ENCODE measurements around the gene TKTL1. TPM values are rescaled to one million over a fixed set of nuclear protein-coding genes. Genes with fewer than 3 reads are reported as not detected.

The TKTL1 gene
- total and polyA plus RNA-seq, 2 donors (not counting 1 experiment from before 2014, with no cell fraction given) = not detected

- no peak for DNase-seq (ENCODE audit: low read depth in 2 of 2)
- no peak overlapping the region for H3K9ac ChIP-seq (ENCODE audit: insufficient read depth, low read length)
- H3K4me2 ChIP-seq (ENCODE audit: extremely low read depth, insufficient read depth, low read length) = no peak overlapping the region
- no peak overlapping the region for H2AFZ ChIP-seq (ENCODE audit: low read length)
- no peaks in the 10 kb centered on the region for H3K36me3 ChIP-seq (ENCODE audit: control insufficient read depth, insufficient read depth, low read length)
- H3K27ac ChIP-seq (ENCODE audit: insufficient read depth, low read length) = no peak overlapping the region
- no peak for TF ChIP-seq CTCF (conservative IDR thresholded peaks at IDR 0.05 in 1 of 2, IDR thresholded peaks at IDR 0.05 in 1 of 2; ENCODE audit: low read depth in 1 of 2, low read length in 2 of 2)
- no peak for TF ChIP-seq EZH2 (IDR thresholded peaks at IDR 0.05; ENCODE audit: low read length, missing control alignments)
- no peaks in the 10 kb centered on the region for H3K79me2 ChIP-seq (ENCODE audit: control insufficient read depth, insufficient read depth, low read length)
- H3K4me3 ChIP-seq (replicated peaks in 1 of 4; ENCODE audit: control extremely low read depth in 1 of 4, insufficient read depth in 1 of 4, low read depth in 3 of 4, low read length in 4 of 4) = no peak overlapping the region
- no peaks in the 10 kb centered on the region for H3K9me3 ChIP-seq (ENCODE audit: control insufficient read depth, insufficient read depth, low read depth, low read length)
- no peaks in the 10 kb centered on the region for H4K20me1 ChIP-seq (ENCODE audit: control insufficient read depth, extremely low read depth, insufficient read depth, low read length)
- H3K4me1 ChIP-seq (ENCODE audit: control insufficient read depth, extremely low read depth, insufficient read depth, low read length) = no peaks in the 10 kb centered on the region
- no peaks in the 10 kb centered on the region for H3K27me3 ChIP-seq (ENCODE audit: control insufficient read depth, insufficient read depth, low read length)
These were observed 25.6 kb downstream of the TKTL1 start for GRCh38 chrX:154321152-154321551.

GRCh38 chrX:154321594-154321993, 26.0 kb downstream of the TKTL1 start:
- DNase-seq (ENCODE audit: low read depth in 2 of 2) = no peak
- Histone ChIP-seq H3K4me3 (replicated peaks in 1 of 4; ENCODE audit: control extremely low read depth in 1 of 4, insufficient read depth in 1 of 4, low read depth in 3 of 4, low read length in 4 of 4) (no peak overlapping the region), H3K4me1 (ENCODE audit: control insufficient read depth, extremely low read depth, insufficient read depth, low read length) (no peaks in the 10 kb centered on the region), H3K4me2 (ENCODE audit: extremely low read depth, insufficient read depth, low read length) (no peak overlapping the region), H3K9ac (ENCODE audit: insufficient read depth, low read length) (no peak overlapping the region), H3K79me2 (ENCODE audit: control insufficient read depth, insufficient read depth, low read length) (no peaks in the 10 kb centered on the region), H3K27me3 (ENCODE audit: control insufficient read depth, insufficient read depth, low read length) (no peaks in the 10 kb centered on the region), H3K36me3 (ENCODE audit: control insufficient read depth, insufficient read depth, low read length) (no peaks in the 10 kb centered on the region), H3K9me3 (ENCODE audit: control insufficient read depth, insufficient read depth, low read depth, low read length) (no peaks in the 10 kb centered on the region), H3K27ac (ENCODE audit: insufficient read depth, low read length) (no peak overlapping the region), H4K20me1 (ENCODE audit: control insufficient read depth, extremely low read depth, insufficient read depth, low read length) (no peaks in the 10 kb centered on the region), H2AFZ (ENCODE audit: low read length) (no peak overlapping the region)
- TF ChIP-seq CTCF (conservative IDR thresholded peaks at IDR 0.05 in 1 of 2, IDR thresholded peaks at IDR 0.05 in 1 of 2; ENCODE audit: low read depth in 1 of 2, low read length in 2 of 2) (peak in 1 of 2 donors; percentile 11), EZH2 (IDR thresholded peaks at IDR 0.05; ENCODE audit: low read length, missing control alignments) (no peak)

GRCh38 chrX:154322890-154323289, 27.3 kb downstream of the TKTL1 start:
- TF ChIP-seq EZH2 (IDR thresholded peaks at IDR 0.05; ENCODE audit: low read length, missing control alignments) = no peak
- TF ChIP-seq CTCF (conservative IDR thresholded peaks at IDR 0.05 in 1 of 2, IDR thresholded peaks at IDR 0.05 in 1 of 2; ENCODE audit: low read depth in 1 of 2, low read length in 2 of 2) = no peak
- Histone ChIP-seq H3K79me2 (ENCODE audit: control insufficient read depth, insufficient read depth, low read length) (no peaks in the 10 kb centered on the region), H4K20me1 (ENCODE audit: control insufficient read depth, extremely low read depth, insufficient read depth, low read length) (no peaks in the 10 kb centered on the region), H3K4me1 (ENCODE audit: control insufficient read depth, extremely low read depth, insufficient read depth, low read length) (no peaks in the 10 kb centered on the region), H3K9me3 (ENCODE audit: control insufficient read depth, insufficient read depth, low read depth, low read length) (no peaks in the 10 kb centered on the region), H3K4me3 (replicated peaks in 1 of 4; ENCODE audit: control extremely low read depth in 1 of 4, insufficient read depth in 1 of 4, low read depth in 3 of 4, low read length in 4 of 4) (no peak overlapping the region), H3K27me3 (ENCODE audit: control insufficient read depth, insufficient read depth, low read length) (peaks cover 5% of the 10 kb centered on the region), H3K36me3 (ENCODE audit: control insufficient read depth, insufficient read depth, low read length) (no peaks in the 10 kb centered on the region), H3K9ac (ENCODE audit: insufficient read depth, low read length) (no peak overlapping the region), H3K4me2 (ENCODE audit: extremely low read depth, insufficient read depth, low read length) (no peak overlapping the region), H3K27ac (ENCODE audit: insufficient read depth, low read length) (no peak overlapping the region), H2AFZ (ENCODE audit: low read length) (no peak overlapping the region)
- no peak for DNase-seq (ENCODE audit: low read depth in 2 of 2)

All from fibroblast of lung (primary cell).